Measurements from ENCODE around the gene MICAL1.

Gene MICAL1

DNA sequence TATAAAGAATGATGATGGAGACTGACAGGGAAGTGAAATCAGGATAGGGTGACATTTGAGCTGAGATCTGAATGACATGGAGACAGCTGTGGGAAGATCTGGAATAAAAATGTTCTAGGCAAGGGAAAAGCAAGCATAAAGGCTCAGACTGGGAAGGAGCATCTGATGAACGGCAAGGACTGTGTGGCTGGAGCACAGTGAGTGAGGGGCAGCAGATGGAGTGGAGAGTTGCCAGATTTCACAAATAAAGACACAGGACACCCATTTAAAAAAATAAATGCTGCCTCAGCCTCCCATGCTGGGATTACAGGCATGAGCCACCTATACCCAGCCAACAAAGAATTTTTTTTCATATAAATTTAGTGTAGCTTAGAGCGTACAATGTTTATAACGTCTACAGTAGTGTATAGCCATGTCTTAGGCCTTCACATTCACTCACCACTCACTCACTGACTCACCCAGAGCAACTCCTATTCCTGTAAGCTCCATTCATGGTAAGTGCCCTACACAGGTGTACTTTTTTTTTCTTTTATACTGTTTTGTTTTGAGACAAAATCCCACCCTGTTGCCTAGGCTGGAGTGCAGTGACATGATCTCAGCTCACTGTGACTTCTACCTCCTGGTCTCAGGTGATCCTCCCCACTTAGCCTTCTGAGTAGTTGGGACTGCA is 29.8 kb upstream of the MICAL1 start:
- no peak overlapping the region for H3K4me3 ChIP-seq (ENCODE audit: low read depth, low read length)
- H3K27me3 ChIP-seq (ENCODE audit: control insufficient read depth, insufficient read depth, low read length) = no peaks in the 10 kb centered on the region
- peaks cover 16% of the 10 kb centered on the region for H3K36me3 ChIP-seq (ENCODE audit: control insufficient read depth, insufficient read depth, low read length)
- H3K4me1 ChIP-seq (ENCODE audit: control insufficient read depth, insufficient read depth, low read length) = peaks cover 30% of the 10 kb centered on the region
- no peaks in the 10 kb centered on the region for H3K9me3 ChIP-seq (ENCODE audit: control insufficient read depth, insufficient read depth, low read length)
- H3K27ac ChIP-seq (ENCODE audit: low read depth, low read length) = no peak overlapping the region
- no peak overlapping the region for H3K9ac ChIP-seq (ENCODE audit: low read depth, low read length)

DNA sequence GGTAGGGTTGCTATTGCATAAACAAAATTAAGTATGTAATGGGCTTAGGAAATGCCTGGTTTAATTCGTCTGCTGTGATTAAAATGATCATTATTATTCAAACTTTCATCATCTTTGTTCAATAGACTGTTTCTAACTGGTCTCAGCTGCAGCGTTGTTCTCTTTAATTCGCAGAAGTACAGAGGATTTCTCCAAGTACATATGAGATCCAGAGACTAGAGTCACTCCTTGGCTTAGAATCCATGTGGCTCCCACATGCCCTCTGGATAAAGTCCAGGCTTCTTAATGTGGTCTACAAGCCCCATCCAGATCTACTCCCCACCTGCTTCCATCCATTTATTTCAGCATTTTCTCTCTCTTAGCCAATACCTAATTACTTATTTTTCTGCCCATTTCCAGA is 28.6 kb upstream of the MICAL1 start:
- Histone ChIP-seq H3K4me1 (ENCODE audit: control insufficient read depth, insufficient read depth, low read length) (peaks cover 36% of the 10 kb centered on the region), H3K4me3 (ENCODE audit: low read depth, low read length) (peak overlapping the region; percentile 66), H3K27ac (ENCODE audit: low read depth, low read length) (no peak overlapping the region), H3K27me3 (ENCODE audit: control insufficient read depth, insufficient read depth, low read length) (no peaks in the 10 kb centered on the region), H3K36me3 (ENCODE audit: control insufficient read depth, insufficient read depth, low read length) (peaks cover 25% of the 10 kb centered on the region), H3K9me3 (ENCODE audit: control insufficient read depth, insufficient read depth, low read length) (no peaks in the 10 kb centered on the region), H3K9ac (ENCODE audit: low read depth, low read length) (no peak overlapping the region)

DNA sequence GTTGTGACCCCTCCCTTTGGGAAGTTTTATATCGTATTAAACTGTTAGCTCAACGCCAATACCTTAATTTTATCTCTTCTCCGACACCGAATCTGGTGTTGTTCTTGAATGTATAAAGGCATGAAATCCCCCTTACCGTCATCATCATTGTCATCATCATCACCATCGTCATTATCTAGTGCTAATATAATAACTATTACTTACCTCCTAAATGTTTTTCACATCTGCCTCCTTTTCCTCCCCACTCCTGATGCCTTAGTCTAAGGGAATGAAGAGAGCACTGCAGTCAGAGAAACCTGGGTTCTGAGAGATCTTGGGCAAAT is 28.1 kb upstream of the MICAL1 start:
- Histone ChIP-seq H3K27ac (ENCODE audit: low read depth, low read length) (no peak overlapping the region), H3K27me3 (ENCODE audit: control insufficient read depth, insufficient read depth, low read length) (no peaks in the 10 kb centered on the region), H3K4me1 (ENCODE audit: control insufficient read depth, insufficient read depth, low read length) (peaks cover 39% of the 10 kb centered on the region), H3K4me3 (ENCODE audit: low read depth, low read length) (peak overlapping the region; percentile 66), H3K9ac (ENCODE audit: low read depth, low read length) (0 out of 2 replicates have a peak overlapping the region, but pooled peaks have one; percentile 18), H3K9me3 (ENCODE audit: control insufficient read depth, insufficient read depth, low read length) (no peaks in the 10 kb centered on the region), H3K36me3 (ENCODE audit: control insufficient read depth, insufficient read depth, low read length) (peaks cover 25% of the 10 kb centered on the region)

DNA sequence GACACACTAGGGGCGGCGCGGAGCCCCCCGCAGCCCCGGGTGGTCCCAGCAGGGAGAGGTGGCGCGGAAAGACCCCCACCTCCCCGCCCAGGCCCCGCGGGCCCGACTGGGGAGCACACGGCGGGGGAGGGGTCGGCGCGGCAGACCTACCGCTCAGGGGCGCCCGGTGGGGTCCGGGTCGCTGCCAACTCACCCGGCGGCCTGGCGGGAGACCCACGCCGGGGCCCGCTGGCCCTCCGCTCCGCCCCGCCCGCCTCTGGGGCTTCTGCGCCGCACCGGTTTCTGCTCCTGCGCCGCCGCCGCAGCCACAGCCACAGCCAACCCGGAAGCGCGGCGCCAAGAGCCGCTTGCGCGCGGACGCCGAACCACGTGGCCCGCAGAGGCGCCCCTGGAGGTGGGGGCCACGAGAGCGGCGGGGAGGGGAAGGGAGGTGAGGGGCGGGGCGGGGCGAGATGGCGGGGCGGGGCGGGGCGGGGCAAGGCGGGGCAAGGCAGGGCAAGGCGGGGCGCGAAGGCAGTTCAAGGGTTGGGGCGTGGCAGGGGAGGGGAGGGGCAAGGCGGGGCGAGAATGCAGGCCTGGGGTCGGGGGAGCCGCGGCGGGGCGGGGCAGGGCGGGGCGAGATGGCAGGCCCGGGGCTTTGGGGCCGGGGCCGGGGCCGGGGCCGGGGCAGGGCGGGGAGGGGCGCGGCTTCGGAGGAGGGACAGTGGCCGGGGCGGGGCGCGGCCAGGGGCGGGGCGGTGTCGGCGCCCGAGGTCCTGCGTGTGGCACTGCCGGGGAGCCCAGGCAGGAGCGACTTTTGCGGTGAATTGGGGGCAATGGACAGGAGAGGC is 27.5 kb upstream of the MICAL1 start, which contains the start of gene ZBTB24:
TSS of gene ZBTB24 (minus strand) at position 315 of the 830 bp plus-strand sequence. CDS start 1,193 bp downstream, outside the sequence.
- Histone ChIP-seq H3K4me3 (ENCODE audit: low read depth, low read length) (peak within 1 kb of the TSS; percentile 80), H3K36me3 (ENCODE audit: control insufficient read depth, insufficient read depth, low read length) (peaks cover 28% of the 10 kb centered on the region), H3K9me3 (ENCODE audit: control insufficient read depth, insufficient read depth, low read length) (no peaks in the 10 kb centered on the region), H3K9ac (ENCODE audit: low read depth, low read length) (peak within 1 kb of the TSS; percentile 29; the same call in 1 of the 2 replicates), H3K4me1 (ENCODE audit: control insufficient read depth, insufficient read depth, low read length) (peaks cover 39% of the 10 kb centered on the region), H3K27ac (ENCODE audit: low read depth, low read length) (peak within 1 kb of the TSS; percentile 71), H3K27me3 (ENCODE audit: control insufficient read depth, insufficient read depth, low read length) (no peaks in the 10 kb centered on the region)

DNA sequence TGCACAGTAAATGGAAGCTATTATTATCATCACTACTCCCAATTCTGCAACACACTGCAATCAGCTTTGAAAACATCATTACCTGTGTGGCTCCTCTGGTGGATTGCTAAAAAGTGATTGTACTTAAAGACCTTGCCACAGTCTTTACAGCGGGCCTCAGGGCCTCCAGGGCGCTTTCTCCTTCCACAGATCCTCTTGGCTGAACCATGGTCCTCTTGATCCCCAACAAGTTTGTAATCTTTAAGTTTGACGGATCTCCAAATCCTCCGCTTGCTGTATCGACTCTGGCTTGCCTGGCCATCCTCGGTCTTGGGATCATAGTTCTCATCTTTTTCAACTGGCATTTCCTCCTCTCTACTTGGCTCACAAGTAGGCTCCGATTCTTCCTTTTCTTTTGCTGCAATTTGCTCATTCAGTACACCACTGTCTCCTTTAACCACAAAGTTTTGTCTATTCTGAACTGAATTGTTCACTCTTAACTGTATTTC is 25.5 kb upstream of the MICAL1 start:
- no peak overlapping the region for H3K27ac ChIP-seq (ENCODE audit: low read depth, low read length)

DNA sequence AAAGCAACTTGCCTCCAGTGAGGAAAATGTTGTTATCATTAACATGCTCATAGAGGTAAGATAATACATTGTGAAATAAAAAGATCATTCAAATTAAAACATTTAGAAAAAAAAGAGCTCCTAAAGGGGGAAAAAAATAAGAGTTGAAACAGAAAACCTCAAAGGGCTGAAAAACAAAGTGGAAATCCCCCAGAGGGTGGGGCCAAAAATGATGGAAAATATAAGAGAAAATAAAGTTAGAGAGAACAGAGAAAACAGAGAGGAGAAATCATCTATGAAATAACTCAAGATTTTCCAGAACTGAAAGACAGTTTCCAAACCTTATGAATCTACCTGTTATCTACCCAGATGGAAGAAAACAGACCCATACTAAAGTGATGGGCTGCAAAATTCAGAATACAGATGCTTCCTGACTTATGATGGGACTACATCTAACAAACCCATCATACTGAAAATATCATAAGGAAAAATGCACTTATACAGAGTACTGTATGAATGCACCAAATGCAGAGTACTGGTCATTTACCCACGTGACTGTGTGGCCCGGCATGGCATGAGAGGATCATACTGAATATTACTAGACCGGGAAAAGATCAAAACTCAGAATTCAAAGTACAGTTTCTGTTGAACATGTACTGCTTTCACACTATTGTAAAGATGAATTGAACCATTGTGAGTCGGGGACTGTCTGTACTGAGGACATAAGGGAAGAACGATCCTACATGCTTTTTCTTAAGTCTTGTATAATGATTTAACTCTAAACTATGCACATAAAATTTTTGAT is 23.5 kb upstream of the MICAL1 start:
- Histone ChIP-seq H3K27ac (ENCODE audit: low read depth, low read length) (no peak overlapping the region), H3K27me3 (ENCODE audit: control insufficient read depth, insufficient read depth, low read length) (no peaks in the 10 kb centered on the region), H3K36me3 (ENCODE audit: control insufficient read depth, insufficient read depth, low read length) (peaks cover 60% of the 10 kb centered on the region), H3K4me3 (ENCODE audit: low read depth, low read length) (peak overlapping the region; percentile 54), H3K9me3 (ENCODE audit: control insufficient read depth, insufficient read depth, low read length) (no peaks in the 10 kb centered on the region), H3K4me1 (ENCODE audit: control insufficient read depth, insufficient read depth, low read length) (peaks cover 37% of the 10 kb centered on the region), H3K9ac (ENCODE audit: low read depth, low read length) (no peak overlapping the region)

More for the DNA sequence above, 25.5 kb upstream of the MICAL1 start:
- no peaks in the 10 kb centered on the region for H3K9me3 ChIP-seq (ENCODE audit: control insufficient read depth, insufficient read depth, low read length)
- H3K27me3 ChIP-seq (ENCODE audit: control insufficient read depth, insufficient read depth, low read length) = no peaks in the 10 kb centered on the region
- peaks cover 45% of the 10 kb centered on the region for H3K4me1 ChIP-seq (ENCODE audit: control insufficient read depth, insufficient read depth, low read length)
- H3K4me3 ChIP-seq (ENCODE audit: low read depth, low read length) = peak overlapping the region; percentile 80
- peaks cover 40% of the 10 kb centered on the region for H3K36me3 ChIP-seq (ENCODE audit: control insufficient read depth, insufficient read depth, low read length)
- H3K9ac ChIP-seq (ENCODE audit: low read depth, low read length) = no peak overlapping the region

DNA sequence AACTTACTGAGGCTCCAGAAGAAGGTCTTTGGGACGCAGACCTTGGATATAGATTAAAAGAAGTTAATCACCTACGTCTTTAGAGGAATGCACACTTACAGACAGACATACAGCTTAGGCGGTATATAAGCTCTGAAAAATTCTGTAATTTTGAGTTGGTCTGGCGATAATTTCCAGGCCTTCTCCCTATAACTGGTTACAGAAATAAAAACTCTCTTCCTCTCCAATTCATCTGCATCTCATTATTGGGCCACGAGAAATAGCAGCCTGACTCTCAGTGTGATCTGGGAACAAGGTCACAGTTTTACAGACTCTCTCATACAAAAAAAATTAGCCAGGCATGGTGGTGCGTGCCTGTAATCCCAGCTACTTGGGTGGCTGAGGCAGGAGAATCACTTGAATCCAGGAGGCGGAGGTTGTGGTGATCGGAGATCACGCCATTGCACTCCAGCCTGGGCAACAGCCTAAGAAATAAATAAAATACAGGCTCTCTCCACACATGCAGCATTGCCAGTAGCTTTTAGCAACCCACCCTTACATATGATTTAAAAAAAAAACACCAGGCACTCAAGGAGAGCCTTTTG is 22.7 kb upstream of the MICAL1 start:
- Histone ChIP-seq H3K27ac (ENCODE audit: low read depth, low read length) (peak overlapping the region; percentile 23), H3K9me3 (ENCODE audit: control insufficient read depth, insufficient read depth, low read length) (no peaks in the 10 kb centered on the region), H3K4me1 (ENCODE audit: control insufficient read depth, insufficient read depth, low read length) (peaks cover 31% of the 10 kb centered on the region), H3K4me3 (ENCODE audit: low read depth, low read length) (peak overlapping the region; percentile 54), H3K9ac (ENCODE audit: low read depth, low read length) (no peak overlapping the region), H3K27me3 (ENCODE audit: control insufficient read depth, insufficient read depth, low read length) (no peaks in the 10 kb centered on the region), H3K36me3 (ENCODE audit: control insufficient read depth, insufficient read depth, low read length) (peaks cover 67% of the 10 kb centered on the region)

DNA sequence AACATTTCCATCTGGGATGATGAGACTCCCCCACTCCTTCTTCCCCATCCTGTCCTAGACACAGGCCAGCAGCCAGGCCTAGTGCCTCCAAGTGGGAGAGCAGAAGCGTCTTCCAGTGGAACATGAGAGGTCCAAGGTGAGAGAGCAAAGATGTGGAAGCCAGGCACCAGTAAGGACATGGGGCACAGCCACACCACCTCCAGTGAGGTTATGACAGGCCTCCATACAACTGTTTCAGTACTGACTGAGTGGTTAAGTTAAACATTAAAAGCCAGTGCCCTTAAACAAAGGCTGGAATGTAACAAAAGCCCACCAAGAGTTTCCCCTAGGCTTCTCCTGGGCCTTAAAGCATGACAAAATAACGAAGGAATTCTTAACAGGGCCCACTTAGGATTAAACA is 22.2 kb upstream of the MICAL1 start:
- peaks cover 31% of the 10 kb centered on the region for H3K4me1 ChIP-seq (ENCODE audit: control insufficient read depth, insufficient read depth, low read length)
- H3K27me3 ChIP-seq (ENCODE audit: control insufficient read depth, insufficient read depth, low read length) = no peaks in the 10 kb centered on the region
- H3K27ac ChIP-seq (ENCODE audit: low read depth, low read length) = peak overlapping the region; percentile 23
- no peak overlapping the region for H3K9ac ChIP-seq (ENCODE audit: low read depth, low read length)
- H3K36me3 ChIP-seq (ENCODE audit: control insufficient read depth, insufficient read depth, low read length) = peaks cover 73% of the 10 kb centered on the region
- no peaks in the 10 kb centered on the region for H3K9me3 ChIP-seq (ENCODE audit: control insufficient read depth, insufficient read depth, low read length)
- H3K4me3 ChIP-seq (ENCODE audit: low read depth, low read length) = peak overlapping the region; percentile 54; the same call in 1 of the 2 replicates

DNA sequence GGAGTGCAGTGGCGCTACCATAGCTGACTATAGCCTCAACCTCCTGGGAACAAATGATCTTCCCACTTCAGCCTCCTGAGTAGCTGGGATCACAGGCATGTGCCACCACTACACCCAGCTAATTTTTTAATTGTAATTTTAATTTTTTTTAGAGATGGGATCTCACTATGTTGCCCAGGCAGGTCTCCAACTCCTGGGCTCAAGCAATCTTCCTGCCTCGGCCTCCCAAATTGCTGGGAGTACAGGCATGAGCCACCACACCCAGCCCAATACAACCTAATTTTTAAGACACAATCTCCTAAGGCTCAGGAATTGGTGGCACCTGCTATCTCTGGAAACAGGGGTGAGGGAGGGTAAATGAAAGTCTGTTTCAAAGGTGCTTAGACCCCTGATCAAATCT is 21.6 kb upstream of the MICAL1 start:
- Histone ChIP-seq H3K9me3 (ENCODE audit: control insufficient read depth, insufficient read depth, low read length) (no peaks in the 10 kb centered on the region), H3K9ac (ENCODE audit: low read depth, low read length) (no peak overlapping the region), H3K4me1 (ENCODE audit: control insufficient read depth, insufficient read depth, low read length) (peaks cover 31% of the 10 kb centered on the region), H3K36me3 (ENCODE audit: control insufficient read depth, insufficient read depth, low read length) (peaks cover 79% of the 10 kb centered on the region), H3K4me3 (ENCODE audit: low read depth, low read length) (no peak overlapping the region), H3K27me3 (ENCODE audit: control insufficient read depth, insufficient read depth, low read length) (no peaks in the 10 kb centered on the region), H3K27ac (ENCODE audit: low read depth, low read length) (no peak overlapping the region)

DNA sequence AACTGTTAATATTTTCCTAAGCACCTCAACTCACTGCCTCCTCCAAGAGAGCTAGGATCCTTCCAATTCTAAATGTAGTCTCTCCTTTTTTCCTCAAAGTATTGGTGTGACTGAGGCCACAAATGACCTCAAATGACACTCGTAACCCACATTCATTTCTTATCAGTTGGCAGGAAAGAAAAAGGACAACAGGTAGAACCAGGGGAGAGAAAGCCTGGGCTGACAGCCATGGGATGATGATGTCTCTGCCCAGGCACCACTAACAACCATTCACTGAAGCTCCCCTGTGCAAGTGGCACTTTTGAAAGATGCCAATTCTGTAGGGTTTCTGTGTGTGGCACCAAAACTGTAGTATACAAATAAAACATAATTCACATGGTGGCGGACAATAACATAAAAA is 20.1 kb upstream of the MICAL1 start:
- Histone ChIP-seq H3K9me3 (ENCODE audit: control insufficient read depth, insufficient read depth, low read length) (no peaks in the 10 kb centered on the region), H3K27me3 (ENCODE audit: control insufficient read depth, insufficient read depth, low read length) (no peaks in the 10 kb centered on the region), H3K27ac (ENCODE audit: low read depth, low read length) (no peak overlapping the region), H3K36me3 (ENCODE audit: control insufficient read depth, insufficient read depth, low read length) (peaks cover 81% of the 10 kb centered on the region), H3K4me1 (ENCODE audit: control insufficient read depth, insufficient read depth, low read length) (peaks cover 17% of the 10 kb centered on the region; the same call in 1 of the 2 replicates), H3K9ac (ENCODE audit: low read depth, low read length) (no peak overlapping the region), H3K4me3 (ENCODE audit: low read depth, low read length) (no peak overlapping the region)

All from HUES48 (cell line).